ENCODE data around the gene GFY. TPM values are rescaled to one million over a fixed set of nuclear protein-coding genes. Genes with fewer than 3 reads are reported as not detected.

GFY gene
- total and polyA plus RNA-seq, 2 donors (not counting 1 experiment from before 2014, with no cell fraction given) = not detected

DNA sequence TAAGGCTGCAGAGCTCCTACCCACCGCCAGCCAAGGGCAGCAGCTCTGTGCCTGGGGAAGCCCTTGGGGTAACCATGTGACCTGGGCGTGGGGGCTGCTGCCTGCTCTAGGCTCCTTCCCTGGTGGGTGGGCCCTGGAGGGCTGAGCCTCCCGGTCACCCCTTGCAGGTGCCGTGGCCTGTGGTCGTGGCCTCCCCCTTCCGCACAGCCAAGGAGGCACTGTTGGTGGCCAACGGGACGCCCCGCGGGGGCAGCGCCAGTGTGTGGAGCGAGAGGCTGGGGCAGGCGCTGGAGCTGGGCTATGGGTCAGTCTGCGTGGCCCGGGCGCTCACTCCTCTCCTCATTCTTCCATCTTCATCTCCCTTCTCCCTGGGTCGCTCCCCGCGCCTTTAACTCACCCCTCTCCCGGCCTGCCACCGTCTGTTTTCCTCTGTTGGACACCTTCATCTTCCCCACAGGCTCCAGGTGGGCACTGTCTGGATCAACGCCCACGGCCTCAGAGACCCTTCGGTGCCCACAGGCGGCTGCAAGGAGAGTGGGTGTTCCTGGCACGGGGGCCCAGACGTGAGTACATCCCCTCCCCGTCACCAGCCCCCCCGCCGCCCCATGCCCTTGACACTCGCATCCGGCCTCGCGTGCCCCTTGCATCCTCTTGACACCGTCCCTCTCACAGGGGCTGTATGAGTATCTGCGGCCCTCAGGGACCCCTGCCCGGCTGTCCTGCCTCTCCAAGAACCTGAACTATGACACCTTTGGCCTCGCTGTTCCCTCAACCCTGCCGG is 39.0 kb downstream of the GFY start:
- WGBS (ENCODE audit: insufficient coverage) = 97% methylated on average over 35 of the region's 39 CpGs
- H3K27ac ChIP-seq (ENCODE audit: low read length in 2 of 2) = no peak overlapping the region
- no peak overlapping the region for H3K4me2 ChIP-seq (replicated peaks; ENCODE audit: low read depth, low read length, poor library complexity, severe bottlenecking)
- POLR2A ChIA-PET = no interaction called here
- H3K27me3 Mint-ChIP-seq = no peaks in the 10 kb centered on the region
- peaks cover 9 to 12% of the 10 kb centered on the region in 2 donors for H3K4me1 ChIP-seq (ENCODE audit: control insufficient read depth in 2 of 2, insufficient read depth in 2 of 2, low read length in 2 of 2)
- DNase-seq = no peak
- no peak overlapping the region for H2AFZ ChIP-seq (ENCODE audit: insufficient read depth, low read depth, low read length, poor library complexity, severe bottlenecking)
- no peak for TF ChIP-seq EZH2 (IDR thresholded peaks at IDR 0.05; ENCODE audit: borderline replicate concordance, insufficient read depth, low read depth, low read length, poor library complexity, severe bottlenecking)
- TF ChIP-seq, protein P1, sequence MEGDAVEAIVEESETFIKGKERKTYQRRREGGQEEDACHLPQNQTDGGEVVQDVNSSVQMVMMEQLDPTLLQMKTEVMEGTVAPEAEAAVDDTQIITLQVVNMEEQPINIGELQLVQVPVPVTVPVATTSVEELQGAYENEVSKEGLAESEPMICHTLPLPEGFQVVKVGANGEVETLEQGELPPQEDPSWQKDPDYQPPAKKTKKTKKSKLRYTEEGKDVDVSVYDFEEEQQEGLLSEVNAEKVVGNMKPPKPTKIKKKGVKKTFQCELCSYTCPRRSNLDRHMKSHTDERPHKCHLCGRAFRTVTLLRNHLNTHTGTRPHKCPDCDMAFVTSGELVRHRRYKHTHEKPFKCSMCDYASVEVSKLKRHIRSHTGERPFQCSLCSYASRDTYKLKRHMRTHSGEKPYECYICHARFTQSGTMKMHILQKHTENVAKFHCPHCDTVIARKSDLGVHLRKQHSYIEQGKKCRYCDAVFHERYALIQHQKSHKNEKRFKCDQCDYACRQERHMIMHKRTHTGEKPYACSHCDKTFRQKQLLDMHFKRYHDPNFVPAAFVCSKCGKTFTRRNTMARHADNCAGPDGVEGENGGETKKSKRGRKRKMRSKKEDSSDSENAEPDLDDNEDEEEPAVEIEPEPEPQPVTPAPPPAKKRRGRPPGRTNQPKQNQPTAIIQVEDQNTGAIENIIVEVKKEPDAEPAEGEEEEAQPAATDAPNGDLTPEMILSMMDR (IDR thresholded peaks at IDR 0.05) = no peak
- H4K20me1 ChIP-seq (ENCODE audit: control insufficient read depth, insufficient read depth, low read length, poor library complexity, severe bottlenecking) = peaks cover 19% of the 10 kb centered on the region
- peaks cover 17% of the 10 kb centered on the region for H3K79me2 ChIP-seq (ENCODE audit: control insufficient read depth, insufficient read depth, low read length)
- H3K27ac Mint-ChIP-seq = no peak overlapping the region
- no peak overlapping the region for H3K9ac ChIP-seq (ENCODE audit: low read length)
- H3K9me3 Mint-ChIP-seq (ENCODE audit: insufficient read depth) = no peaks in the 10 kb centered on the region
- peaks cover 0 to 55% of the 10 kb centered on the region in 2 experiments for H3K36me3 ChIP-seq (replicated peaks in 1 of 2; ENCODE audit: control extremely low read depth in 1 of 2, control insufficient read depth in 1 of 2, extremely low read depth in 1 of 2, insufficient read depth in 2 of 2, low read length in 1 of 2)
- peaks cover 0 to 5% (median 0%) of the 10 kb centered on the region in 3 donors for H3K9me3 ChIP-seq (ENCODE audit: control extremely low read depth in 1 of 3, control insufficient read depth in 2 of 3, insufficient read depth in 1 of 3, low read length in 2 of 3)
- peaks cover 10% of the 10 kb centered on the region for H3K4me1 Mint-ChIP-seq
- no peaks in the 10 kb centered on the region for H3K27me3 ChIP-seq (replicated peaks in 1 of 4; ENCODE audit: control extremely low read depth in 1 of 4, control insufficient read depth in 3 of 4, insufficient read depth in 4 of 4, low read length in 3 of 4)
- H3K4me3 ChIP-seq (ENCODE audit: control extremely low read depth in 1 of 5, extremely low read depth in 1 of 5, insufficient read depth in 1 of 5, low read depth in 2 of 5, low read length in 4 of 5) = no peak overlapping the region
- no peak overlapping the region for H3K4me3 Mint-ChIP-seq
- CTCF ChIA-PET = no interaction called here
- intact Hi-C loops (cut with micrococcal nuclease) = no loop called here
- no peak for ATAC-seq (ENCODE audit: low read depth)

DNA sequence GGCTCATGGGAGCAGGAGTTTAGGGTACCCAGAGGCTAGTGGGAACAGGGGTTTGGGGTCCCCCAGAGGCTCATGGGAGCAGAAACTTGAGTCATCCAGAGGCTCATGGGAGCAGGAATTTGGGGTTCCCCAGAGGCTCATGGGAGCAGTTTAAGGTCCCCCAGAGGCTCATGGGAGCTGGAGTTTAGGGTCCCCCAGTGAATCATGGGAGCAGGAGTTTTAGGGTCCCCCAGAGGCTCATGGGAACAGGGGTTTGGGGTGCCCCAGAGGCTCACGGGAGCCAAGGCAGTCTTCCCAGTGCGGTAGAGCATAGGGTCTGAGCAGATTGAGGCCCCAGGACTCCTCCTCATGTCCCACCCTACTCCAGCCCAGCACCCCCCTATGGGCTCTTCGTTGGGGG is 40.2 kb downstream of the GFY start:
- Mint-ChIP-seq H3K4me1 (peaks cover 18% of the 10 kb centered on the region), H3K4me3 (no peak overlapping the region), H3K27me3 (no peaks in the 10 kb centered on the region), H3K9me3 (ENCODE audit: insufficient read depth) (no peaks in the 10 kb centered on the region), H3K27ac (peak overlapping the region; percentile 37)
- ATAC-seq (ENCODE audit: low read depth) (no peak), DNase-seq (no peak)
- WGBS (ENCODE audit: insufficient coverage) = 96% methylated on average over 3 of the region's 3 CpGs
- H3K4me1 ChIP-seq (ENCODE audit: control insufficient read depth in 2 of 2, insufficient read depth in 2 of 2, low read length in 2 of 2) = peaks cover 18 to 25% of the 10 kb centered on the region in 2 donors
- TF ChIP-seq, protein P1 (IDR thresholded peaks at IDR 0.05) = no peak
- TF ChIP-seq EZH2 (IDR thresholded peaks at IDR 0.05; ENCODE audit: borderline replicate concordance, insufficient read depth, low read depth, low read length, poor library complexity, severe bottlenecking) = no peak
- CTCF ChIA-PET = interaction anchor here (1.4 kb wide), 1 partner anchor 13 kb away, joined by 4 read pairs; the partner anchor contains the start of gene PIH1D1
- intact Hi-C loops (cut with micrococcal nuclease) = no loop called here
- peaks cover 0 to 43% of the 10 kb centered on the region in 2 experiments for H3K36me3 ChIP-seq (replicated peaks in 1 of 2; ENCODE audit: control extremely low read depth in 1 of 2, control insufficient read depth in 1 of 2, extremely low read depth in 1 of 2, insufficient read depth in 2 of 2, low read length in 1 of 2)
- peaks cover 6% of the 10 kb centered on the region for H4K20me1 ChIP-seq (ENCODE audit: control insufficient read depth, insufficient read depth, low read length, poor library complexity, severe bottlenecking)
- H3K27ac ChIP-seq (ENCODE audit: low read length in 2 of 2) = peak overlapping the region; percentile 6 to 50
- H2AFZ ChIP-seq (ENCODE audit: insufficient read depth, low read depth, low read length, poor library complexity, severe bottlenecking) = no peak overlapping the region
- H3K79me2 ChIP-seq (ENCODE audit: control insufficient read depth, insufficient read depth, low read length) = peaks cover 6% of the 10 kb centered on the region
- no peak overlapping the region for H3K4me2 ChIP-seq (replicated peaks; ENCODE audit: low read depth, low read length, poor library complexity, severe bottlenecking)
- H3K27me3 ChIP-seq (replicated peaks in 1 of 4; ENCODE audit: control extremely low read depth in 1 of 4, control insufficient read depth in 3 of 4, insufficient read depth in 4 of 4, low read length in 3 of 4) = no peaks in the 10 kb centered on the region
- POLR2A ChIA-PET = interaction anchor here (0.5 to 1.7 kb wide), 3 partner anchors 11 to 14 kb away, joined by 3 to 7 read pairs (median 3); partner anchors contain the start of gene ALDH16A1
- H3K4me3 ChIP-seq (ENCODE audit: control extremely low read depth in 1 of 5, extremely low read depth in 1 of 5, insufficient read depth in 1 of 5, low read depth in 2 of 5, low read length in 4 of 5) = no peak overlapping the region
- peaks cover 0 to 17% (median 0%) of the 10 kb centered on the region in 3 donors for H3K9me3 ChIP-seq (ENCODE audit: control extremely low read depth in 1 of 3, control insufficient read depth in 2 of 3, insufficient read depth in 1 of 3, low read length in 2 of 3)
- H3K9ac ChIP-seq (ENCODE audit: low read length) = no peak overlapping the region

Measured in B cell (primary cell).